ENCODE data around the gene TTL. TPM values are rescaled to one million over a fixed set of nuclear protein-coding genes. Genes with fewer than 3 reads are reported as not detected.
"Not testable (repeated sequence)": the region's sequence is repeated elsewhere in the genome, so short reads cannot be mapped to it uniquely, and the experiment has no call there.

The TTL gene
- total RNA-seq, 1 donor from 2014 or later, result 126 TPM

GRCh38 chr2:112548980-112549379 is 67.0 kb downstream of the TTL start:
- Mint-ChIP-seq H3K27ac (ENCODE audit: unreplicated experiment) (no peak overlapping the region), H3K27me3 (ENCODE audit: unreplicated experiment) (no peaks in the 10 kb centered on the region), H3K4me1 (ENCODE audit: low read depth, unreplicated experiment) (no peaks in the 10 kb centered on the region), H3K36me3 (ENCODE audit: unreplicated experiment) (no peaks in the 10 kb centered on the region), H3K4me3 (ENCODE audit: unreplicated experiment) (no peak overlapping the region), H3K9me3 (ENCODE audit: unreplicated experiment) (no peaks in the 10 kb centered on the region)
- no peak for TF ChIP-seq CTCF (IDR thresholded peaks at IDR 0.05; ENCODE audit: partially characterized antibody, unreplicated experiment)
- DNase-seq, result no peak

GRCh38 chr2:112566104-112566503 is 84.1 kb downstream of the TTL start:
- Mint-ChIP-seq H3K27ac (ENCODE audit: unreplicated experiment) (no peak overlapping the region), H3K9me3 (ENCODE audit: unreplicated experiment) (no peaks in the 10 kb centered on the region), H3K27me3 (ENCODE audit: unreplicated experiment) (no peaks in the 10 kb centered on the region), H3K36me3 (ENCODE audit: unreplicated experiment) (no peaks in the 10 kb centered on the region), H3K4me1 (ENCODE audit: low read depth, unreplicated experiment) (no peaks in the 10 kb centered on the region), H3K4me3 (ENCODE audit: unreplicated experiment) (no peak overlapping the region)
- no peak for DNase-seq
- TF ChIP-seq CTCF (IDR thresholded peaks at IDR 0.05; ENCODE audit: partially characterized antibody, unreplicated experiment), result no peak

GRCh38 chr2:112566508-112566907 is 84.6 kb downstream of the TTL start:
- H3K27ac Mint-ChIP-seq (ENCODE audit: unreplicated experiment); H3K4me3 Mint-ChIP-seq (ENCODE audit: unreplicated experiment); H3K4me1 Mint-ChIP-seq (ENCODE audit: low read depth, unreplicated experiment); DNase-seq; H3K27me3 Mint-ChIP-seq (ENCODE audit: unreplicated experiment); H3K36me3 Mint-ChIP-seq (ENCODE audit: unreplicated experiment); H3K9me3 Mint-ChIP-seq (ENCODE audit: unreplicated experiment): not testable (repeated sequence)

GRCh38 chr2:112572005-112572404 is 90.0 kb downstream of the TTL start:
- Mint-ChIP-seq H3K9me3 (ENCODE audit: unreplicated experiment) (no peaks in the 10 kb centered on the region), H3K4me1 (ENCODE audit: low read depth, unreplicated experiment) (no peaks in the 10 kb centered on the region), H3K27me3 (ENCODE audit: unreplicated experiment) (no peaks in the 10 kb centered on the region), H3K36me3 (ENCODE audit: unreplicated experiment) (no peaks in the 10 kb centered on the region), H3K4me3 (ENCODE audit: unreplicated experiment) (no peak overlapping the region), H3K27ac (ENCODE audit: unreplicated experiment) (no peak overlapping the region)
- no peak for TF ChIP-seq CTCF (IDR thresholded peaks at IDR 0.05; ENCODE audit: partially characterized antibody, unreplicated experiment)
- DNase-seq, result no peak

GRCh38 chr2:112577756-112578155 is 95.8 kb downstream of the TTL start:
- DNase-seq, result no peak
- no peaks in the 10 kb centered on the region for H3K9me3 Mint-ChIP-seq (ENCODE audit: unreplicated experiment)
- no peak for TF ChIP-seq CTCF (IDR thresholded peaks at IDR 0.05; ENCODE audit: partially characterized antibody, unreplicated experiment)
- no peaks in the 10 kb centered on the region for H3K27me3 Mint-ChIP-seq (ENCODE audit: unreplicated experiment)
- no peaks in the 10 kb centered on the region for H3K36me3 Mint-ChIP-seq (ENCODE audit: unreplicated experiment)
- no peak overlapping the region for H3K27ac Mint-ChIP-seq (ENCODE audit: unreplicated experiment)
- H3K4me1 Mint-ChIP-seq (ENCODE audit: low read depth, unreplicated experiment), result no peaks in the 10 kb centered on the region
- H3K4me3 Mint-ChIP-seq (ENCODE audit: unreplicated experiment), result no peak overlapping the region

- H3K4me3 Mint-ChIP-seq (ENCODE audit: unreplicated experiment), result no peak overlapping the region
- peaks cover 2% of the 10 kb centered on the region for H3K9me3 Mint-ChIP-seq (ENCODE audit: unreplicated experiment)
- no peaks in the 10 kb centered on the region for H3K36me3 Mint-ChIP-seq (ENCODE audit: unreplicated experiment)
- H3K27ac Mint-ChIP-seq (ENCODE audit: unreplicated experiment), result no peak overlapping the region
- DNase-seq, result no peak
- H3K27me3 Mint-ChIP-seq (ENCODE audit: unreplicated experiment), result peaks cover 2% of the 10 kb centered on the region
- no peak for TF ChIP-seq CTCF (IDR thresholded peaks at IDR 0.05; ENCODE audit: partially characterized antibody, unreplicated experiment)
- H3K4me1 Mint-ChIP-seq (ENCODE audit: low read depth, unreplicated experiment), result peaks cover 4% of the 10 kb centered on the region
Measured at GRCh38 chr2:112579241-112579640, 97.3 kb downstream of the TTL start.
